CD1c-positive myeloid dendritic cell (primary cell): Measurements from ENCODE around the gene PPIL4.
"Not testable (repeated sequence)": the region's sequence is repeated elsewhere in the genome, so short reads cannot be mapped to it uniquely, and the experiment has no call there.

ENCODE experiments used
- DNase-seq: peaks from one replicate; pipeline ENCODE4 v3.0.0-alpha.2; 2016; ENCODE audit errors: extremely low spot score

The PPIL4 gene

GRCh38 chr6:149483849-149484655, 61.8 kb downstream of the PPIL4 start:
- DNase-seq = no peak

GRCh38 chr6:149483334-149483725, 62.5 kb downstream of the PPIL4 start:
- peak; percentile 73 for DNase-seq

- DNase-seq = peak; percentile 63
Observed at GRCh38 chr6:149482545-149483333, 63.1 kb downstream of the PPIL4 start.

GRCh38 chr6:149480502-149481280, 65.2 kb downstream of the PPIL4 start:
- no peak for DNase-seq

GRCh38 chr6:149478631-149479314, 67.1 kb downstream of the PPIL4 start:
- no peak for DNase-seq

GRCh38 chr6:149477544-149477943, 68.3 kb downstream of the PPIL4 start:
- no peak for DNase-seq

- no peak for DNase-seq
Observed at GRCh38 chr6:149476789-149477455, 68.9 kb downstream of the PPIL4 start.

GRCh38 chr6:149474108-149474935, 71.5 kb downstream of the PPIL4 start:
- DNase-seq = no peak

- DNase-seq = no peak
Observed at GRCh38 chr6:149473080-149474052, 72.5 kb downstream of the PPIL4 start.

- no peak for DNase-seq
Observed at GRCh38 chr6:149472241-149472640, 73.6 kb downstream of the PPIL4 start.

- DNase-seq = no peak
Observed at GRCh38 chr6:149471801-149472200, 74.0 kb downstream of the PPIL4 start.

GRCh38 chr6:149470948-149471347, 74.9 kb downstream of the PPIL4 start:
- no peak for DNase-seq

- DNase-seq = no peak
Observed at GRCh38 chr6:149468179-149468578, 77.7 kb downstream of the PPIL4 start.

GRCh38 chr6:149467265-149467664, 78.6 kb downstream of the PPIL4 start:
- no peak for DNase-seq

- no peak for DNase-seq
Observed at GRCh38 chr6:149464411-149464810, 81.4 kb downstream of the PPIL4 start.

- no peak for DNase-seq
Observed at GRCh38 chr6:149463781-149464180, 82.1 kb downstream of the PPIL4 start.

GRCh38 chr6:149462712-149463111, 83.1 kb downstream of the PPIL4 start:
- DNase-seq = peak; percentile 34

- DNase-seq = no peak
Observed at GRCh38 chr6:149461670-149462069, 84.2 kb downstream of the PPIL4 start.

- DNase-seq = not testable (repeated sequence)
Observed at GRCh38 chr6:149460249-149460648, 85.6 kb downstream of the PPIL4 start.
